ENCODE measurements around the gene AIG1.

AIG1 gene

GRCh38 chr6:143329323-143329722 is 268.6 kb downstream of the AIG1 start:
- Histone ChIP-seq H3K9ac (ENCODE audit: insufficient read length) (no peak overlapping the region), H3K27ac (no peak overlapping the region)

GRCh38 chr6:143331362-143331761 is 270.7 kb downstream of the AIG1 start:
- Histone ChIP-seq H3K9ac (ENCODE audit: insufficient read length) (no peak overlapping the region), H3K9me3 (ENCODE audit: low read depth, low read length) (no peaks in the 10 kb centered on the region), H3K36me3 (ENCODE audit: insufficient read depth, low read length) (no peaks in the 10 kb centered on the region), H3K27ac (no peak overlapping the region), H3K4me3 (no peak overlapping the region)
- TF ChIP-seq POLR2AphosphoS5 (IDR thresholded peaks at IDR 0.05; ENCODE audit: borderline replicate concordance, low read depth, low read length) (no peak), EZH2 (IDR thresholded peaks at IDR 0.05) (no peak), FOXP2 (optimal IDR thresholded peaks at IDR 0.05; ENCODE audit: control extremely low read depth, extremely low read length, insufficient read depth) (no peak)
- DNase-seq (ENCODE audit: low read depth, low spot score): no peak

More at GRCh38 chr6:143329323-143329722, 268.6 kb downstream of the AIG1 start:
- Histone ChIP-seq H3K9me3 (ENCODE audit: low read depth, low read length) (no peaks in the 10 kb centered on the region), H3K36me3 (ENCODE audit: insufficient read depth, low read length) (no peaks in the 10 kb centered on the region), H3K4me3 (no peak overlapping the region)
- TF ChIP-seq POLR2AphosphoS5 (IDR thresholded peaks at IDR 0.05; ENCODE audit: borderline replicate concordance, low read depth, low read length): no peak
- no peak for TF ChIP-seq FOXP2 (optimal IDR thresholded peaks at IDR 0.05; ENCODE audit: control extremely low read depth, extremely low read length, insufficient read depth)
- TF ChIP-seq EZH2 (IDR thresholded peaks at IDR 0.05): no peak
- DNase-seq (ENCODE audit: low read depth, low spot score): no peak

- H3K27ac ChIP-seq: no peak overlapping the region
- DNase-seq (ENCODE audit: low read depth, low spot score): no peak
- no peak overlapping the region for H3K9ac ChIP-seq (ENCODE audit: insufficient read length)
- no peaks in the 10 kb centered on the region for H3K36me3 ChIP-seq (ENCODE audit: insufficient read depth, low read length)
- no peaks in the 10 kb centered on the region for H3K9me3 ChIP-seq (ENCODE audit: low read depth, low read length)
- no peak overlapping the region for H3K4me3 ChIP-seq
- TF ChIP-seq FOXP2 (optimal IDR thresholded peaks at IDR 0.05; ENCODE audit: control extremely low read depth, extremely low read length, insufficient read depth): no peak
- no peak for TF ChIP-seq EZH2 (IDR thresholded peaks at IDR 0.05)
- no peak for TF ChIP-seq POLR2AphosphoS5 (IDR thresholded peaks at IDR 0.05; ENCODE audit: borderline replicate concordance, low read depth, low read length)
Measured at GRCh38 chr6:143332153-143332845, 271.6 kb downstream of the AIG1 start.

GRCh38 chr6:143333081-143333480 is 272.4 kb downstream of the AIG1 start:
- DNase-seq (ENCODE audit: low read depth, low spot score): no peak
- no peak overlapping the region for H3K27ac ChIP-seq
- H3K9ac ChIP-seq (ENCODE audit: insufficient read length): no peak overlapping the region
- TF ChIP-seq POLR2AphosphoS5 (IDR thresholded peaks at IDR 0.05; ENCODE audit: borderline replicate concordance, low read depth, low read length) (no peak), EZH2 (IDR thresholded peaks at IDR 0.05) (no peak), FOXP2 (optimal IDR thresholded peaks at IDR 0.05; ENCODE audit: control extremely low read depth, extremely low read length, insufficient read depth) (no peak)
- no peaks in the 10 kb centered on the region for H3K36me3 ChIP-seq (ENCODE audit: insufficient read depth, low read length)
- no peaks in the 10 kb centered on the region for H3K9me3 ChIP-seq (ENCODE audit: low read depth, low read length)
- no peak overlapping the region for H3K4me3 ChIP-seq

- H3K27ac ChIP-seq: no peak overlapping the region
- DNase-seq (ENCODE audit: low read depth, low spot score): no peak
- no peaks in the 10 kb centered on the region for H3K36me3 ChIP-seq (ENCODE audit: insufficient read depth, low read length)
- H3K9me3 ChIP-seq (ENCODE audit: low read depth, low read length): no peaks in the 10 kb centered on the region
- no peak overlapping the region for H3K4me3 ChIP-seq
- no peak for TF ChIP-seq FOXP2 (optimal IDR thresholded peaks at IDR 0.05; ENCODE audit: control extremely low read depth, extremely low read length, insufficient read depth)
- no peak for TF ChIP-seq EZH2 (IDR thresholded peaks at IDR 0.05)
- TF ChIP-seq POLR2AphosphoS5 (IDR thresholded peaks at IDR 0.05; ENCODE audit: borderline replicate concordance, low read depth, low read length): no peak
- H3K9ac ChIP-seq (ENCODE audit: insufficient read length): no peak overlapping the region
Measured at GRCh38 chr6:143333749-143334520, 273.2 kb downstream of the AIG1 start.

- no peaks in the 10 kb centered on the region for H3K9me3 ChIP-seq (ENCODE audit: low read depth, low read length)
- no peak overlapping the region for H3K4me3 ChIP-seq
- TF ChIP-seq FOXP2 (optimal IDR thresholded peaks at IDR 0.05; ENCODE audit: control extremely low read depth, extremely low read length, insufficient read depth): no peak
- TF ChIP-seq POLR2AphosphoS5 (IDR thresholded peaks at IDR 0.05; ENCODE audit: borderline replicate concordance, low read depth, low read length): no peak
- TF ChIP-seq EZH2 (IDR thresholded peaks at IDR 0.05): no peak
- DNase-seq (ENCODE audit: low read depth, low spot score): no peak
- H3K27ac ChIP-seq: no peak overlapping the region
- H3K36me3 ChIP-seq (ENCODE audit: insufficient read depth, low read length): no peaks in the 10 kb centered on the region
- H3K9ac ChIP-seq (ENCODE audit: insufficient read length): no peak overlapping the region
Measured at GRCh38 chr6:143335865-143336264, 275.2 kb downstream of the AIG1 start.

GRCh38 chr6:143336446-143337152 is 275.9 kb downstream of the AIG1 start:
- no peak overlapping the region for H3K9ac ChIP-seq (ENCODE audit: insufficient read length)

More at GRCh38 chr6:143336446-143337152, 275.9 kb downstream of the AIG1 start:
- H3K4me3 ChIP-seq: no peak overlapping the region
- no peak overlapping the region for H3K27ac ChIP-seq
- TF ChIP-seq FOXP2 (optimal IDR thresholded peaks at IDR 0.05; ENCODE audit: control extremely low read depth, extremely low read length, insufficient read depth): no peak
- TF ChIP-seq POLR2AphosphoS5 (IDR thresholded peaks at IDR 0.05; ENCODE audit: borderline replicate concordance, low read depth, low read length): no peak
- TF ChIP-seq EZH2 (IDR thresholded peaks at IDR 0.05): no peak
- DNase-seq (ENCODE audit: low read depth, low spot score): no peak
- no peaks in the 10 kb centered on the region for H3K9me3 ChIP-seq (ENCODE audit: low read depth, low read length)
- H3K36me3 ChIP-seq (ENCODE audit: insufficient read depth, low read length): no peaks in the 10 kb centered on the region

Data from SK-N-MC (cell line).